GM06990 (cell line): ENCODE results near the gene SLC35A2.
A peak's percentile ranks its signal among the peaks of the same experiment; 100 is the strongest.
"Not testable (repeated sequence)": the region's sequence is repeated elsewhere in the genome, so short reads cannot be mapped to it uniquely, and the experiment has no call there.

Experiments
- DNase-seq: peaks from one replicate; pipeline ENCODE4 v3.0.0-alpha.2; 2011; ENCODE audit not compliant: insufficient read length; ENCODE audit errors: extremely low read depth
- H3K27me3 ChIP-seq: replicated peaks from 2 replicates; pipeline ENCODE4 v1.6.0; 2011; ENCODE audit warnings: low read length; ENCODE audit not compliant: control insufficient read depth, insufficient read depth
- H3K36me3 ChIP-seq: 2 replicates; pipeline ENCODE4 v1.5.1; 2011; ENCODE audit warnings: low read length; ENCODE audit not compliant: control insufficient read depth, insufficient read depth
- H3K4me3 ChIP-seq: replicated peaks from 2 replicates; pipeline ENCODE4 v1.5.1; 2011; ENCODE audit warnings: low read depth, mild to moderate bottlenecking, control low read depth, low read length
- CTCF ChIP-seq: IDR thresholded peaks from 2 replicates; pipeline ENCODE4 v1.5.1; 2011; ENCODE audit warnings: low read length, control low read depth, mild to moderate bottlenecking, inconsistent platforms; ENCODE audit not compliant: insufficient read depth, poor library complexity, severe bottlenecking

SLC35A2 gene

DNA sequence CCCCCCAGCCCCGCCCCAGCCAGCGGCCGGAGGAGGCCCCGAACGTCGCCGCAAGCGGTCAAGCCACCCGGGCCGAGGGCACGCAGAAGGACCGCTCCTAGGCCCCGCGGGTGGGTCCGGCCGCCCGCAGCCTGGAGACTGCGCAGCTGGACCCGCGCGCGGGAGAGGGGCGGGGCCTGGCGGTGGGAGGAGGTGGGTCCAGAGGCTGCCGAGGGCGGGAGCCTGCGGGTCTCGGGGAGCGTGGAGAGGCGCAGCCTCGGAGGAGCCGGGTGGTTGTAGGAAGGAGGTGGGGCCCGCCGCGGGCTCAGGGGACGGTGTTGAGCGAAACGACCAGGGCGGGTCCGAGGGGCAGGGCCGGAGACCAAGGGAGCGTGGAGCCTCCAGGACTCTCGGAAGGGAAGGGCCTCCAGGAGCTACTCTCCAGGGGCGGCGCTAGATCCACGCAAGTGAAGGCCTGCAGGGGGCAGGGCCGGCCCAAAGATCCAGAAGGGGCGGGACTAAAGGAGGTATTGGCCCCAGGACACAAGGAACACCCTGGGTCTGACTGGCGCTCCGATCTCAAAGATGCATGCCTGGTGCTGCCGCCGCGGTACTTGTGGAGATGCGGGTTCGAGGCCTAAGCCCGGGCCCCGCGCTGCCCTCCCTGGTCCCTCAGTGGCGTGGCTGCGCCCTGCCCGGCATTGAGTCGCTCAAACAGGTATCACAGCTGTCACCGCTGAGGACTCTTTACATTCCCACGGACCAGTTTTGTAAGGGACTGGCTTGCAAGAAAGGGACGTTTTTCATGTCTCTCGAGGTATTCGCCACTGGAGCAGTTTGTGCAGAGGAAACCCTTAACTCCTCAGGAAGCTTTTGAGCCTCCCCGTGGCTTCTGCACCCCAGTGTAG is 19.8 kb downstream of the SLC35A2 start:
- H3K36me3 ChIP-seq: peaks cover 1% of the 10 kb centered on the region
- peak; percentile 57 for TF ChIP-seq CTCF
- peak overlapping the region; percentile 58 for H3K4me3 ChIP-seq
- H3K27me3 ChIP-seq: no peaks in the 10 kb centered on the region
- DNase-seq: peak; percentile 78

GRCh38 chrX:48890934-48891401 is 20.5 kb downstream of the SLC35A2 start:
- Histone ChIP-seq H3K27me3 (no peaks in the 10 kb centered on the region), H3K36me3 (peaks cover 1% of the 10 kb centered on the region), H3K4me3 (peak overlapping the region; percentile 58)
- DNase-seq: no peak
- TF ChIP-seq CTCF: no peak

- TF ChIP-seq CTCF: no peak
- peak overlapping the region; percentile 58 for H3K4me3 ChIP-seq
- no peaks in the 10 kb centered on the region for H3K27me3 ChIP-seq
- H3K36me3 ChIP-seq: peaks cover 1% of the 10 kb centered on the region
- no peak for DNase-seq
These were observed 21.0 kb downstream of the SLC35A2 start for GRCh38 chrX:48890296-48890925.

DNA sequence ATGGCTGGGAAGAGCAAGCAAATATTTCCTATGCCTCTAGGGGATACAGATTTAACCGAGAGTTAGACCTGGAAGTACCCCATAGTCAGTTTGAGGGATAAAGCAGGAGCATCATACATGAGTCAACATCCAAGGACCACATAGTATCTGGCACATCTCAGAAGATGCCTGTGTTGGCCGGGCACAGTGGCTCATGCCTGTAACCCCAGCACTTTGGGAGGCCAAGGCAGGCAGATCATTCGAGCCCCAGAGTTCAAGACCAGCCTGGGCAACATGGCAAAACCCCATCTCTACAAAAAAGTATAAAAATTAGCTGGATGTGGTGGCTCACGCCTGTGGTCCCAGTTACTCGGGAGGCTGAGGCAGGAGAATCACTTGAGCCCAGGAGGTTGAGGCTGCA is 24.9 kb downstream of the SLC35A2 start:
- H3K27me3 ChIP-seq, DNase-seq, H3K4me3 ChIP-seq: not testable (repeated sequence)

DNA sequence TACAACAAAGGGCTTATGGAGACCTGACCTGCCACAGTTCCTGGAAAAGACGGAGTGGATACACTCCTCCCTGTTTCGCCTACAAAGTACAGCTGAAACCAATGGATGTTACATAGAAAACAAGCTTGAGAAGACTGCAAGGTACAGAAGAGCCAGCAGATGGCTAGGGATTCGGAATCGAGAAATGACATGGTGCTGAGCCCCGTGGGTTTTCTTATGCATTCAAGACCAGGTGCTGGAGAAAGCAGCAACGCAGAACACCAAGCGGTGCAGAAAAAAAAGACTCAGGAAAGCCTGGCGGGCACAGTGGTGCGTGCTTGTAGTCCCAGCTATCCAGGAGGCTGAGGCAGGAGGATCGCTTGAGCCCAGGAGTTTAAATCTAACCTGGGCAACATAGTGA is 27.7 kb downstream of the SLC35A2 start:
- no peak for TF ChIP-seq CTCF
- H3K27me3 ChIP-seq: no peaks in the 10 kb centered on the region
- H3K4me3 ChIP-seq: no peak overlapping the region
- H3K36me3 ChIP-seq: no peaks in the 10 kb centered on the region
- DNase-seq: no peak

More for the DNA sequence above, 24.9 kb downstream of the SLC35A2 start:
- H3K36me3 ChIP-seq: not testable (repeated sequence)

DNA sequence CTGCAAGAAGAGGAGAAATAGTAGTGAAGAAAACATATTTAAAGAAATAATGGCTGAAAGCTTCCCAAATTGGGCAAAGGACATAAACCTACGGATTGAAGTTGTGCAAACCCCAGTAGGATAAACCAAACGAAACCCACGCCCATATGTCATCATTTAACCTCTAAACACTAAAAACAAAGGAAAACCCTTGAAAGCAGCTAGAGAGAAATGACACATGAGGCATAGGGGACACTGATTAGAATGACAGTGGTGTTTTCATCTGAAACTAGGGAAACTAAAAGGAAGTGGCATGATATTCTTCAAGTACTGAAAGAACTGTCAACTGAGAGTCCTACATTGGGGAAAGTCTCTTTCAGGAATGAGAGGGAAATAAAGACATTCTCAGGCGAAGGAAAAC is 34.5 kb downstream of the SLC35A2 start:
- DNase-seq, H3K27me3 ChIP-seq: not testable (repeated sequence)

GRCh38 chrX:48872017-48872416 is 39.4 kb downstream of the SLC35A2 start:
- H3K4me3 ChIP-seq, H3K27me3 ChIP-seq, DNase-seq, H3K36me3 ChIP-seq: not testable (repeated sequence)

More for the DNA sequence above, 34.5 kb downstream of the SLC35A2 start:
- not testable (repeated sequence) for H3K36me3 ChIP-seq, H3K4me3 ChIP-seq
